ENCODE measurements around the gene AGPAT4.

GRCh38 chr6:161300823-161301222 is 27.0 kb upstream of the AGPAT4 start:
- TF ChIP-seq EZH2 (IDR thresholded peaks at IDR 0.05; ENCODE audit: borderline replicate concordance, insufficient read depth, low read depth, low read length, poor library complexity, severe bottlenecking) (no peak), CTCF (IDR thresholded peaks at IDR 0.05) (no peak)

All from B cell (primary cell).